GM18873 (cell line): ENCODE data around the gene METTL1.

Source experiments
- ATAC-seq: cut with Tn5 transposase; IDR thresholded peaks from one replicate; pipeline ENCODE4 v1.9.1; 2021; ENCODE audit warnings: mild to moderate bottlenecking, moderate library complexity, moderate number of reproducible peaks; ENCODE audit not compliant: unreplicated experiment, low FRiP score

The METTL1 gene

DNA sequence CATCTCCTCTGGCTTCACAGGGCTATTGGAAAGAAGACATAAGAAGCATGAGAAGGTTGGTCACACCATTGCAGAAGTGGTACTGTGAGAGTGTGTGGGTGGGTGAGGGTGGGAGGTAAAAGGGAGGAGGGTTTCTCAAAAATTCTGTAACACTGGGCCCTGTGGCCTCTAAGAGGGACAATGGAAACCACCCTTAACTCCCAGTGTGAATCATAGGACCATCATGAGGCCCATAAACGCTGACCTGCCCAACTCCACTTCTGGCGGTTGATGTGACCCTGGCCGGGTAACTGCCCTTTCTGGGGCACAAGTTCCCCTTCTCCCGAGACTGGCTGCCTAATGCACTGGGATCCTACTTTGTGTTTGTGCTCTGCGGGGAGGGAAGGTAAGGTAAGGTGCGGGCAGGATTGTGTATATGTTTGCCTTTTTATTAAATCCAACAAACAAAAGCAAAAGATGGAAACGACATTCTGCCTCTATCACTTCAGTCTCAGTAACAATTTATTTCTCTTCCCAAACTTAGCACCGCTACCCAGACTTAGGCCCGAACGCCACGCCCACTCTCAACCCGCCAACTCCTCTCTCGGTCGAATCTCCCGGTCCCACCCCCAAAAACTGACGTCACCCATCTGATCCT, 551 bp downstream of the METTL1 start:
- ATAC-seq, result peak; percentile 74

DNA sequence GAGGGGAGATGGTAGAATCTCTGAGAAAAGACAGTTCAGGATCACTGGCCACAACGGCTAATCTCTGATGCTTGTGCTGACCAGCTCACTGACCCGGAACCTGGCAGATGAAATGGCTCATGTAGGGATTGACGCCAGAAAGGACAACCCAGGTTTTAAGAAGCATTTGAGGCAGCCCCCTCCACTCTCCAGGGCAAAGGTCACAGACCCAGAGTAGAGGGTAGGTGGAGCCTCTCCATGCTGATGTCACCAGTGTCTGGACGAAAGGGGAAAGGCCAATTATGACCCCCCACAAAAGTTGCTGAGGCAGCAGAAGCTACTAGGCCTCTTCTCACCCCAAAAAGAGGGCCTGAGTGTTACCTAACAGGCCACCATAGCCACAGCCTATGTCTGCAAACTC, 1.2 kb downstream of the METTL1 start:
- no peak for ATAC-seq

DNA sequence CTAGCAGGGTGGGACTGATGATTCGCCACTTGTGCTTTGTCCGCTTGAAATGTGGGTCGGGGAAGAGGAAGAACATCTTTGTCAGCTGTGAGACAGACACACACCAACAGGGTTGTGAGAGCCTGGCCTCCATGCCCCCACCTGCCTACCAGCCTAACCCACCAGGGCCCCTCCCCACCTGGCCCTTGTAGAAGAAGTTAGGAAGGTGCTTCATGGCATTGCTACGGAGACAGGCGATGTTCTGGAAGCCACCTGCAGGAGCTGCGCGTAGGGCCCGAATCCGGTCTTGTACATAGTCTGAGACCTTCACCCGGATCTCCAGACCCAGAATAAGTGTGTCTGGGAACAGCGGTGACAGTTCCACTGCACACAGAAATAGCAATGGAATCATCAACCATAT, 2.3 kb downstream of the METTL1 start:
- no peak for ATAC-seq

DNA sequence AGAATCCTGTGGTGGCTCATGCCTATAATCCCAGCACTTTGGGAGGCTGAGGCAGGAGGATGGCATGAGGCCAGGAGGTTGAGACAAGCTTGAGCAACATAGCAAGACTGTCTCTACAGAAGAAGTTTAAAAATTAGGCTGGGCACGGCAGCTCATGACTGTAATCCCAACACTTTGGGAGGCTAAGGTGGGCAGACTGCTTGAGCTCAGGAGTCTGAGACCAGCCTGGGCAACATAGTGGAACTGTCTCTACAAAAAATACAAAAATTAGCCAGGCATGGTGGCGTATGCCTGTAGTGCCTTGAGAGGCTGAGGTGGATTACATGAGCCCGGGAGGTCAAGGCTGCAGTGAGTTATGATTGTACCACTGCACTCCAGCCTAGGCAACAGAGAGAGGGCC, 4.0 kb downstream of the METTL1 start:
- no peak for ATAC-seq

DNA sequence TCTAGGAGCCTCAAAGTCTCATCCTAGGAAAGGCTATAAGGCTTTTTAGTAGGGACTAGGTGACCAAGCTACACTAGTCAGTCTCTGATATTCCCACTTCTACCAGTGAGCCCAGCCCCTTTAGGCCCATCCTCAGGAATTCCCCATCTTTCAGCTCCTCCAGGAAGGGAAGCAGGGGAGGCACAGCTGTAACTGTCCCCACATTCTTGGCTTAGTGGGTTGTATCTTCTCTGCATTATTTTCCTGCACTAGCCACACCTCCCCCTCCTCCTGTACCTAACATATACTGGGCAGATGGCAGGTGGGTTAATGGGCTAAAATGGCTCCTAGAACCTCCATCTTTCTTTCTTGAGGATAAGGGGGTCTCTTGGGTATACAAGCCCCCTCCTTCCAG, 4.6 kb downstream of the METTL1 start:
- ATAC-seq, result no peak

DNA sequence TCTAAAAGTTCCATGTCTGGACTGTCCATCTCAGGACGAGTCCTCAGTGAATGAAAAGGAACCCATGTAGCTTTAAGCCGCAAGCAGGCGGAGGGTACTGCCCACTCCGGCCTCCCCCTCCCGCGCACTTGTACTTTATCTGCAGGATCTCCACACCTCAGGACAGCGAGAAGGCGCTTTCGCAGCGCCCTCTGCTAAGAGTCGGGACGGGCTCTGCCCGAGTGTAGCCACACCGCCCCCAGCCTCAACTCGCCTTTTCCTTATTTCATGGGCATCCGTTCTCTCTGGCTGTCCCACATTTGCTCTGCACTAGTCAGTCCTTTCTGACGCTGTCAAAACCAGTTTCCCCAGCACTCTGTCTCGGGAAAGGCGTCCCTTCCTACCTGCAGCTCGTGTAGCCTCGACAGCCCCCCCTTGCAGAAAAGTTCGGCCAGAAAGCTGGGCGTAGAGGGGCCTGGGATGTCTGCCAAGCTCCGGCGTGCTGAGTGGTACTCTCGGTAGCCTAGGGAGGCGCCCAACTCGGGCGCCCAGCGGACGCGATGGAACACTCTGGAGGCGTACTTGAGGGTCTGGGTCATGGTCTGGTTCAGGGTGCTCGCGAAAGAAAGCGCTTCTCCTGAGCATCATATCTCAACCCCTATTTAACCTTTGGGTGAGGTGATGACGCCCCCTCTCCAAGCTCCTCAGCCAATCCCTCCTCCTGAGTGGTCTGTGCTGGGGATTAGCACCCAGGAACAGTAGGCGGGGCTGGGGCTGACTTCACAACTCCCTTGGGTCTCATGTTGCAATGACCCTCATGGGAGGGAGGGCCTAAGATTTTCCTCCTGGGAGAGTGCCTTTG, 5.2 kb downstream of the METTL1 start, which contains the start of gene CYP27B1:
TSS of gene CYP27B1 (minus strand) at position 615 of the 841 bp plus-strand sequence. CDS start at position 578, 37 bp downstream.
- ATAC-seq, result no peak

DNA sequence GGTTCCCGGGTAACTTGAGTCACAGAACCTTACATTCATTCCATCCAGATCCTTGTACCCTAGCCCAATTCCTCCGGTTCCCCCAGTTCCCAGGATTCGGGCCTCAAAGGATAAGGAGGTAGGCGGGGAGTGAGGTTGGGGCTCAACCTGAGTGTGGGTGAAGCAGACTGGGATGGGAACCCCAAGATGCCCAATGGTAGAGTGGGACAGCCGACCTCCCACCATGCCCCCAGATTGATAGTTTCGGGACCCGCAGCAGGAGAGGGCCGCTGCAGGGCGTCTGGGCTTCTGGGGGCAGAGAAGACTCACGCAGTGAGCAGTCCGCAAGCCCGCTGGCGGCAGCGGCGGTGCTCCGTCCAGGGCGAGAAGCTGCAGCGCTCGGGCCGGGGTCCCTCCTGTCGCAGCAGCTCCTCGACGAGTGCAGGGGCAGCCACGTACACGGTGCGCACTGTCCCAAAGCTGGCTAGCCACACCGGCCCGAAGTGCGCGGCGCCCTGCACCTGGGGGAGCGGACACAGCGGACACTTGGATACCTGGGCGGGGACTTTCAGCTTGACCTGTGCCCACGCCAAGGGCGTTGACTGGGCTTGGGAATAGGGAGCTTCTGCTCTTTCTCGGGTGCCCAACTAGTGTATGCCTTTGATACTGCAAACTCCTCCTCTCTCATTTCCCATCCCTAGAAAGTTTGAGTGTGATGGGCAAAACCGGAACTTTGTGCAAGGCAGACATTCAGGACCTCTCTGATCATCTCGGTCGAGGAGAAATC, 6.0 kb downstream of the METTL1 start:
- no peak for ATAC-seq

DNA sequence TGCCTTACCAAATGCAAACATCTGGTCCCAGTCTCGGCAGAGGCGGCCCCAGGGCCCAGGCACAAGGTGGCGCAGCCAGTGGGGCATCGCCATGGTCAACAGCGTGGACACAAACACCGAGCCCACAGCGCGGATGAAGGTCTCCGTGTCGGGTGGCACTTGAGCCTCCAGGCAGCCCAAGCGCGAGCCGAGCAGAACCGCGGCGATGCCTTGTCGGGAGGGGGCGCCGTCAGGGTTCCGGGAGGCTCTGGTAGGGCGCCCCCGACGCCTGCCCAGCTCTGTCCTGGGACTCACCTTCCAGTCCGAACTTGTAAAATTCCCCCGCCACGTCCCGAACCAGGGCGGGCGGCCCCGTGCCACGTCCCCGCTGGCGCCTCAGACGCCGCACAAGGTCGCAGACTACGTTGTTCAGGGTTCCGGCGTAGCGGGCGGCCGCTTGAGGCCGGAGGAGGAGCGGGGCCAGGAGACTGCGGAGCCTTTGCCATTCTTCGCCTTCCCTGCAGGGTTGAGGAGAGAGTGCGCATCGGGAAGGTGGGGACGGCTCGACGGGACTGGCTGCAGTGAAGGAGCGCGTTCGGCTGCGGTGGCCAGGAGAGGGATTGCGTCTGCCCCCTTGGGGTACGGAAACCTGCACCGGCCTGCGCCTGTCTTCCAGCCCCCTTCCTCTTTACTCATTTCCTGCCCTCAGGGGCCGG, 6.8 kb downstream of the METTL1 start:
- ATAC-seq, result no peak

DNA sequence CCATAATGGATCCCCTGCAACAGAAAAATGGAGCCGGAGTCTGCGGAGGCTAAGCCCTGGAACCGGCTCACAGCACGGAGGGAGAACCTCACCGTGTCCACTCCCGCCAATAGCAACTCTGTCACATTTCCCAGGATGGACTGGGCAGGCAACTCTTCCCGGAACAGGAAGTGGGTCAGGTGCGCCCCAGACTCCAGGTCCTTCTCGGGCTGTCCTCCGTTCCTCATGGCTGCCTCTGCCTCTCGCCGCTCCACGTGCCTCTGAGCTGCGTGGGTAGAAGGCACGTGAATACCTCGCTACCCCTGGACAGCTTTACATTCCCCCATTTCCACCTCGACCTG, 7.3 kb downstream of the METTL1 start:
- no peak for ATAC-seq

DNA sequence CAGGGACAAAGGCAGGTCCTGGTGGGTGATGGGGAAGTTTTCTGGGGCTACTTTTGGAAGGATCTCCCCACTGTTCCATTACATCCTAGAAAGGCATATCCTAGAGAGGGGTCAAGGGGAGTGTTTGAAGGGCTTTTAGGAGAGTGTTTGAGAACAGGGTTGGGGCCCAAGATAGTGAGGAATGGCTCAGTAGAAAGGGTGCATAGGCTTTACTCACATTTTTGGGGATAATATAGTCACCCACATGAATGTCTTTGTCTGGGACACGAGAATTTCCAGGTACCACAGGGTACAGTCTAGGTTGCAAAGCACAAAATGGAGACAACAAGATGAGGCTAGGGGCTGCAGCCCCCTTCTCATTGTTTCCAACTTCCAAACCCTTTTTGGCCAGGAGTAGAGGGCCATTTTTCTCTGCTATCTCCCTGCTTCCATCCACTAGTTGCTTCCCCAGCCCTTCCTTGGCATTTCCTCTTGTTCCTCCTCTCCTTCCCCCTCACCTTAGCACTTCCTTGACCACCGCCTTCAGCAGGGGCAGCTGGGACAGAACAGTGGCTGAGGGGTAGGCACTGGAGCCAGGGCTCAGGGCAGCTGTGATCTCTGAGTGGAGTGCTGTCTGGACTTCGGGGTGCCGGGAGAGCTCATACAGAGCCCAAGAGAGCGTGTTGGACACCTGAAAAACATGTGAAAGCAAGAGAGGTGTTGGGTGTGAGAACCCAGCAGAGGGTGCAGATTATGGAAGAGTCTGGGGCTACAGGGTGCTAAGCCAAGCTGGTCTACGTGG, 7.8 kb downstream of the METTL1 start:
- ATAC-seq, result no peak

DNA sequence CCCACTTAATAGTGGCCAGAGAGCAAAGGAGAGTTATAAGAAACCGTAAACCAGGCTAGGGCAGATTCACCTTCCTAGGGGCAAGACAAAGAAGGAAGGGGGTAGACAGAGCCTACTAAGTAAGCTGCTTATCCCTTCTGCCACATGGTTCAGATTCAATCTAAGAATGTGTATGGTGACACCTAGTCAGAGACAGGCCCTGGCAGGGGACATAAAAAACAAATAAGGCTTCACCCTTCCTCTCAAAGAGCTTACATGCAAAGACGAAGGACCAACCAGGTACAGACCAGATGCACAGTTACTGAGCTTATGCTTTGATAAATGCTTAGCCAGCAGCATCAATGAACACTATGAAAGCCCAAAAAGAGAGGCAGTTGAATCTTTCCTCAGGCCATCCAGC, 9.4 kb downstream of the METTL1 start:
- ATAC-seq, result no peak

DNA sequence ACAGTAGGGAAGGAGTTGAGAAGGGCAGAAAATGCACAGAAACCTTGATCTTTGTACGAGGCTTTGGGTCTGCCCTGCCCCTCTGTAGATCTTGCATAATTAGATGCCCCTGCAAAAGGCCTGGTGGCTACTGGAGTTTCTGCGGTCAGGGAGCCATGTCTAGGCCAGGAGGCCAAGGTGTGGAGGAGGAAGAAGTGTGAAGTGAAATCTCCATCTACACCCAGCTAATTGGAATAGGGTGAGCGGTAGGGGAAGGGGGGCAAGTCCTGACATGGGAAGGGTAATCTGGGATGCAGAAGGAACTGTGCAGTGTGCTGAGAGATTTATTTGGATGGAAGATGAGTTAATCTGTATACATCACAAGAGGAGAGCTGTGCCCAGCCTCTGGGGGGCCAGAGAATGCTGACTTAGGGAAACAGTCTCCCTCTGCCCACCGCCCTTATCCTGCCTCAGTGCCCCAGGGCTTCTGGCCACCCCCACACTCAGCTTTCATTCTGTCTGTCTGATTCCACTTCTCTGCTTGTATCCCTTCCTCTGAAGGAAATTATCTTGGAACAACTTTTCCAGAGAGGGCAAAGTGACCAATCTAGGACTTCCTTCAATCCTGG, 10.4 kb downstream of the METTL1 start:
- ATAC-seq, result no peak

DNA sequence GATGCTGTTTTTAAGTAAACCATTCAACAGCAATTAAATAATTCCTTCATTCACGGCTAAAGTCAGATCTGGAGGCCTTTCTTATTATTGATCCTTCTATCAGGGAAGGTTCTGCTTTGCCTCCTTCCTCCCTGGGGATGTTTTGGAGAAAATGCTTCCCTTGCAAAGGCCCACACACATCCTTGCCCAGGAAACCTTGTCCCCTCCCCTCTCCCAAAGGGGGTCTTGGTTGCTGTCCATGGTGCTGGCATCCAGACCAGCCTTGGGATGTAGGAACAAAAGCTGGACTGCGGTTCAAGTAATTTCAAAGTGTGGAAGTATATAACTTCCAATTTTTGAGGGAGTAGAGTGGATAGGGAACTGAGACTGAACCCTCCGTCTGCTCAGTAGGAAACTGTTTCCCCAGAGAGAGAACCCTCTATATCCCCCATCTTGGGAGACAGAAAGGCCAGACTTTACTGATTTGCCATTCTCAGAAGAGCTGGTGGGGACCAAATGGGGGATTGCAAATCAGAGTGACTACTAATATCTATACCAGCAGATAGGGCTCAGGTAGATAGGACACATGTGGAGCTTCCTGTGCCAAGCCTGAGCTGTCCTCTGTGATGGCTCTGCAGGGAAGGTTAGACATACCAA, 11.4 kb downstream of the METTL1 start:
- ATAC-seq, result no peak

DNA sequence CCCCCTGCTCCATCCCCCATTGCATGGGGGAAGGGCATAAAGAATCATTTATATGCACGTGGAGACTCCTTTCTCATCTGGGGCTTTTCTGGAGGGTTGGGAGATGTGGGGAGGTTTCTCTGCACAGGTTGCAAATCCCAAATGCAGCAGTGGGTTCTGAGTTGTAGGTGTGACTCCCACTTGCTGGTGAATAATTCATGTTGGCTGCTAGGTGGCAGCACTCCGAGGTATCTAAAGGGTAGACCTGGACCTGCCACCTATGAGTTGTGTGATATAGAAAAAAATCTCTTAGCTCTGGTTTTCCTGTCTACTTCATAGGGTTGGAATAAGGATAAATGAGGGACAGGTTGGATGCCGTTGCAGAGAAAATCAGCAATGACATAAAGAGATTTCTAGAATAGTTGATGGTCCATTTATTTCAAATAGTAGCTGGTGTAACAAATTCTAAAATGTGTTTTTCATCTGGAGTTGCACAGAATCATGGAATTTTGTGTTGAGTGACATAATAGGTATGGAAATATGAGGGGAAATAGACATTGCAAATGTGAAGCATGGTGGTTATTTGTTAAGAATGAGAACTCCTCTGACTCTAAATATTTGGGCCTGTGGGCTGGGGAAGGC, 12.4 kb downstream of the METTL1 start:
- ATAC-seq, result no peak

DNA sequence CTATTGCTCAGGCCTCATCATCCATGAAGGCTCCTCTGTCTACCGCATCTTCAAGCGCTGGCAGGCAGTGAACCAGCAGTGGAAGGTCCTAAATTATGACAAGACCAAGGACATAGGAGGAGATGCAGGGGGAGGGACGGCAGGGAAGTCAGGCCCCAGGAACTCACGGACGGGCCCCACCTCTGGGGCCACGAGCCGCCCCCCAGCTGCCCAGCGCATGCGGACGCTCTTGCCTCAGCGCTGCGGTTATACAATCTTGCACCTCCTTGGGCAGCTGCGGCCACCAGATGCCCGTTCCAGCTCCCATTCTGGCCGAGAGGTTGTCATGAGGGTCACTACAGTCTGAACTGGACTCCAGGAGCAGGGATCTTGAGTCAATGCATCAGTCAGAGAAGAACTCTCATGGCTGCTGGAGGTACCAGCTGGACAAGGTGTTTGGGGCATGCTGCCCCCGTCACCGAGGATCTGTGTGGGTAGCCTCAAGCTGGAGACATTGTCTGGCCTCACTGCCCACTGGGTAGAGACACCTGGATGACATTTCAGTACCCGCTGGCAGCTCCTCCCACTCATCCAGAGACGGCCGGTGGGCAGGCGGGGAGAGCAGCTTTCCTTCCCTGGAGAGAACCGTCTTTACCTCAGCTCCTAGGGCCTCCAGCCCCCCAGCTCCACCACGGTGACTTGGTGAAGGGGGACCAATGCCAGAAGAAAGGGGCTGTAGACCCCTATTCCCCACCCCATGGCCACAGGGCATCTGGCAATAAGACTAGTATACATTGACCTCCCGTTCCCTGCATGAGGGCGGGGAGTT, 13.1 kb downstream of the METTL1 start:
- ATAC-seq, result no peak

DNA sequence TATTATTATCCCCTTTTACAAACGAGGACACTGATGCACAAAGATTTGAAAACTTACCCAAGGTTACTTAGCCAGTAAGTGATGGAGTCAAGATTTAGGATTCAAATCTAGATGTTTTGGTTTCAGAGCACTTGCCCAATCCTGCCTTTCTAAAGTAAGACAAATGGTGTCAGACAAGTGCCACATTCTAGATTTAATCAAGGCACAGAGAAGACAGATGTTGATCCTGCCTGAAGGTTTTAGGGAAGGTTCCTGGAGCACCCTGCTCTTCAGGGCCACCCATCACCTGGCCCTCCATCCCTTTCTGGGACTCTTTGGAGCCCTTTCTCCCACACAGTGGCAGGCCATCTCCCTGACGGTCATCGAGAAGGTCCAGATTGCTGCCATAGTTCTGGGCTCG, 14.1 kb downstream of the METTL1 start:
- ATAC-seq, result no peak

DNA sequence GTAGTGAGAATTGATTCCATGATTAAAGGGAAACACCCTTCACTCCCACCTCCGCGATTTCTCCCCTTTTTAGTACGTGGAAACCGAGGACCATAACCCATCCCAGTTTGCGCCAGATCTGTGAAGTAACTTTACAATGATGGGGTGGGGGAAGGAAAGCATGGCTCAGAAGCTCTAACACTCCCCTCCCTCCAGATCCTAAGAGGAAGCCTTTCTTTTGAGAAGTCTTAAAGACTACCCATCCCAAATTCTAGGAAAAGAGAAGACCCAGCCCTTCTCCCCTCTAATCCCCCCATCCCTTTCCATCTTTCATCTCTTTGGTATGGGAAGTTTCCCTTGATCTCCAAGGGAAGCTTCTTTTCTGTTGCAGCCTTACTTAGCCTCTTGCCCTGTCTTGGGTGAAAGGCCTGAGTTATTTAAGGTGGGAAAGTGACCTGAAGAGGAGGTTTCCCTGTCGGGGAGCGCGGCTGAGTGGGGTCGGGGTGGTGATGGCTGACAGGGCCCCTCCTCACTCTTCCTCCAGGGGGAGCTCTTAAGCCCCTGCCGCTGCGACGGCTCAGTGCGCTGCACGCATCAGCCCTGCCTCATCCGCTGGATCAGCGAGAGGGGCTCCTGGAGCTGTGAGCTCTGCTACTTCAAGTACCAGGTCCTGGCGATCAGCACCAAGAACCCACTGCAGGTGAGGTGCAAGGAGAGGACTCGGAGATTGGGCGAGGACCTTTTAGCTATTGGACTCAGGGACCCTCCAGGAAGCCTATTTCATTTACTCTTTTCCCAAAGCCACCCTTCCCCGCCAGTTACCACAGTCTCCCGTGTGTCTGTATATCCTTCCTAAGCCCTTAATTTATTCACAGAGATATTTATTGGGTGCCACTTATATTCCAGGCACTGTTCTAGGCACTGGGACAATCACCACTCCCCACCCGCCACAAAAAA, 15.2 kb downstream of the METTL1 start:
- no peak for ATAC-seq
